LHCN-M2 (cell line): Measurements from ENCODE around the gene MED10. TPM values are rescaled to one million over a fixed set of nuclear protein-coding genes. Genes with fewer than 3 reads are reported as not detected.
A peak's percentile ranks its signal among the peaks of the same experiment; 100 is the strongest.

Experiments
- DNase-seq: peaks from one replicate; pipeline ENCODE4 v3.0.0-alpha.2; 2012; ENCODE audit warnings: low read depth
- total RNA-seq: library from RNA; depleted of rRNA; stranded (reverse); fragments of >200 nt; gene quantifications from 2 replicates; pipeline ENCODE4 v1.2.3, GENCODE V29; 2014; rRNA removed

Gene MED10
- total RNA-seq, 1 experiment from 2014 or later: 19.6 TPM

DNA sequence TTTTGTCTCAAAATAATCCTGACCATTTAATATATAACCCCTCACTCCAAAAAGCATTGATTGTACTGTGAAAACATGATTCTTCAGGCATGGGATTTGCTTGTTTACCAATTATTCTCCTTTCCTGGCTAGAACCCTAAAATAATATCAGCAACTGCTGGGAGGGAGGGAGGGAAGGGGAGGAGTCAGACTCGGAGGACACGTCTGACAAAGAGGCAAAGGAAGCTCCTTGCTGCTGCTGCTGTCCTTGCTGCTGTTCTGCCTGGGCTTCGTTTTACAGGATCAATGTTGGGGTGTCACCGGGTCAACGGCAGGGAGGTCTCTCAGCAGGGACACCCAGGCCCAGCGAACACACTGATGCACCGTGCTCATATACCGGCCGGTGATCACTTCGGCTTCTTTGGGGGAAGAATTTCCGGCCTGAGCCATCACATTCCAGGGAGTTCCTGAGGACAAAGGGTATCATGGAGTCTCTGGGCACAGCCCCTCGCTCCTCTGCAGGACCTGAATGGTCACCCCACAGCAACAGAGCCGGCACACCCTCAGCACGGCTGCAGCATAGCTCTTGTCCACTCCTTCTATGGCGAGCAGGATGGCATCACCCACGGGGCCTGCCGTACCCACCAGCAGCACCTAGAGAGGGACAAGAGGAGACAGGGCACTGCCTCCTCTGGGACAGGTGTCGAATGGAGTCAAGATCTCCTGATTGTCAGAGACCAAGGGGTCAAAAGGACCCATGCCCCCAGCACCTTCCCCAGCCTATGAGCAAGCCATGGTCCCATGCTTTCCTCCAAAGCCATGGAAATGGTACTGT is 27.9 kb downstream of the MED10 start:
- no peak for DNase-seq

DNA sequence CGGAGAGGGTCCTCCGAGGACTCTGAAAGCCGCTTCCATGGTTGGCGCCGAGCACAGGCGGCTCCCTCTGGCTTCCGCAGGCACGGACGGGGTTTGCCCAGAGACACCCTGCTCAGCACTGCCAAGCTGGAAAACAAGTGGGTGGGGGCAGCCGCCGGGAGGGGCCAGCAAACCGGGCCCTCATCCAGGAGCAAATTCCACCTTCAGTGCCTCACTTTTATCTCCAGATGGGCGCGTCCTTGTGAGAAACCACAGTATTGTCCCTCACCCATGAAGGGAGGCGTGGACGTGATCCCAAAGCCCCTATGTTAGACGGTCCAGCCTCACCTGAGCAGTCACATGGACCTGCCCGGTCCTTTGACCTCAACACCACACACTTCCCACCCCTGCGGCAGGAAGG is 29.0 kb downstream of the MED10 start:
- no peak for DNase-seq

DNA sequence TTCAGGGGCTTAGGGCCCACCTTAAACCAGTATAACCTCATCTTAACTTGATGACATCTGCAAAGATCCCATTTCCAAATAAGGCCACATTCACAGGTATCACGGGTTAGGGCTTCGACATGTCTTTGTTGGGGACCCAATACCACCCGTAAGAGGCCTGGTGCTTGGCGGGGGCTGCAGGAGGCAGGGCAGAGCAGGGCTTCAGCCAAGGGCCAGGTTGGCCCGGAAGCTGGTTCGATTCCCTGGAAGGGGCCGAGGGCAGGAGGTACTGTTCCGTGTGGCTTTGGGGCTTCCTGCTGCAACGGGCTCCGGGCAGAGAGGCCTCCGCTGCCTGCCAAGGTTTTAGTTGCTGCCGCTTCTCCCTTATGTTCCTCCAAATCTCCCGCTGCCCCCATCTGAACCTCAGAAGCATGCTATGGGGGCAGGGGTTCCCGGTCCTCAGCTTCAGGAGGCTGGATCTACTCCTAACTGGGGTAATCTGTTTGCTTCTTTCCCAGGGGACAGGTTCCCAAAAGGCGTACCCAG is 29.8 kb downstream of the MED10 start:
- DNase-seq: no peak

DNA sequence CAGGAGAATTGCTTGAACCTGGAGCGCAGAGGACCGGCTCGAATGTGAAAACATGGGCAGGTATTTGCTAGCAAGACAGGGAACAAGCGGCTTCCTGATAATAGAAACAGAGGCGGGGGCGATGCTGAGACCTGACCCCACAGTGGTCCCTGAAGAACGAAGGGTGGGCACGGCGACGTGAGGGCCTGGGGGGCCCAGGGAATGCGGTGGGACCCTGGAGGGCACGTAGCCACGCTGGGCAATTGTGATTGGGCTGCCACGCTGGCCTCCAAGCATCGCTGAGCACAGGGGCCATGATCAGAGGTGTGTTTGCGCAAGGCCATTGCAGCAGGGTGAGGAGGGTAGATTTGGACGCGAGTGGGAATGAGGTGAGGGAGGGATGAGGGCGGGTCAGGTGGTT is 30.7 kb downstream of the MED10 start:
- no peak for DNase-seq

DNA sequence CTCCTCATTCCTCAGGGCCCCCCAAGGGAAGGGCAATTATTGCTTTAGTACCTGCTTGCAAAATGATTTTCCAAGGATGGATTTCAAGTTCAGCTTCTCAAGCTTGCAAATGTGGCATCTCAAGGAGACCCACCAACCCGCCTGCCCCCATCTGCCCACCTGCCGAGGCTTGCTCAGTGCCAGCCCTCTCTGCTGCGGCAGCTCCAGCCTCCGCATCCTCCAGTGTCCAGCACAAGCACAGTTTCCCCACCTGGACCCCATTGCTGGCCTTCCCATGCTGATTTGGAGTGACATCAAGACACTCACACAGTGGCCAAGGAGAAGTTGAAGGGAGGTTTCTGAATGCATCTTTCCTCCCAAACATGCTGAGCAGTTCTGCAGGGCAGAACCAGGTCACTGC is 31.2 kb downstream of the MED10 start:
- DNase-seq: no peak

DNA sequence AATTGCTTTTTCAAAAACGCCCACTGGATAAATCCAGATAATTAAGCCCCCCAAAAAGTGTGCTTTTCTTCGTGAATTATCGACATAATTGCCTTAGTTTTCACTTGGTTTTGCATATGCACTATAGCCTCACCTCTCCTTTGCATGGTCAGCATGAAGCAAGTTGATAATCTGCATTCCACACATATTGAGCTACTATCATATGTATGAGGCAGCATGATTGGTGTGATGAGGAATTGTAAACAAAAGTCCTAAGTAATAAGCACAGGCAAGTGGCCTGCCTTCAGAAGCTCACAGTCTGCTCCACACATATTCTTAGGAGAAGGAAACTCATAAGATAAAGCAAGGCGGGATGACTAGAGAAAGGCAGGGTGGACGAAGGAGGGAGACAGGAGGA is 33.8 kb downstream of the MED10 start:
- DNase-seq: no peak

DNA sequence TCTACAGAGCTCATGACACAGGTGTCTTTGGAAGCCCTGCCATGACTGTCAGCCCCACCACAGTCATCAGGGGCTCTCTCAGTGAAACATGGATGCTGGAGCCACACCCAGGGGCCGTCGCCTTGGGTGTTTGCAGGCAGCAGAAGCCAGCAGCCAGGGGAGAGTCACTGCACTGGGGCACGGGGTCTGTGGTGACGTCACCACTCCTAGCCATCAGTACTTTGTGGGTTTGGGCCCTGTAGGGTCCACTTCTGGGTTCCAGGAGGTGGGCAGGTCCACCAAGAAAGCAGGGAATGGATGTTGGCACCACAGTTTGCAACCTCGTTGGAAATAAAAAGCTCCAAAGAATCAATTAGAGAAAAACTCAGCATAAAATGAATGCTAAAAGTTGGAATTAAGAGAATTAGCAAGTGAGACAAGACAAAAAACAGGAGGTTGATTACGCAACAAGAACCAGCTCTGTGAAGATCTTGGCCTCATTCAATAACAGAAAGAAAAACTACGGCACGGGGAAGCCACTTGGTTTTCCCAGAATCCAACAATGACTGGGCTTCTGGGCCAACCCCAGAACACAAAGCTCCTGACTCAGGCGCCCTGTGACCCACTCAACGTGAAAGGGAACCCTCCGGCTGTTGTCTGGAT is 34.3 kb downstream of the MED10 start:
- no peak for DNase-seq

DNA sequence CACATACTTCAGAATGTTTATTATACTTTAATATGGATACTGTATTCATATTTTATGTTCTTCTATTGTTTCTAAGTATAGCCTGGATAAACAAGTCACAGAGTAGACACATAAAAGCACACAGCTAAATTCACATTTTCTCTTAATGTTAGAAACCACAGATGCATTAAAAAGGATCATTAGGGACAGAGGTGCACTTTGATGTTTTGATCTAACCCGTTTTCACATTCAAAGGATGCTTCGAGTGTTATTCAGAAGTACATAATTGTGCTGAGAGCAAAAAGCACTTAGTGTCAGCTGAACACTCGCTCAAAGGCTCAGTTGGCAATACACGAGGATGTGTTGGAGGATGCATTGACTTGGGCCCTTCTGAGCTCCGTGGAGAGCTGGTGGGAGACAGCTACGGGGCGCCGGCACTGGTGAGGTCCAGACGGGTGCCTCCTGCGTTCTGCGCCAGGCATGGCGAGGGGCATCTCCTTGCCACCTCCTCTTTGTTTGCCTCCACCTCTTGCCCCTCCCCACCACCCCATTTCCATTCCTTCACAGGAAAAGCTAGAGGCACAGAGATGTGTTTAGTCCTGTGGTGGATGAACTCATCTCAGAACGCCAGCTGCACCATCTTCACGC is 35.5 kb downstream of the MED10 start:
- no peak for DNase-seq

DNA sequence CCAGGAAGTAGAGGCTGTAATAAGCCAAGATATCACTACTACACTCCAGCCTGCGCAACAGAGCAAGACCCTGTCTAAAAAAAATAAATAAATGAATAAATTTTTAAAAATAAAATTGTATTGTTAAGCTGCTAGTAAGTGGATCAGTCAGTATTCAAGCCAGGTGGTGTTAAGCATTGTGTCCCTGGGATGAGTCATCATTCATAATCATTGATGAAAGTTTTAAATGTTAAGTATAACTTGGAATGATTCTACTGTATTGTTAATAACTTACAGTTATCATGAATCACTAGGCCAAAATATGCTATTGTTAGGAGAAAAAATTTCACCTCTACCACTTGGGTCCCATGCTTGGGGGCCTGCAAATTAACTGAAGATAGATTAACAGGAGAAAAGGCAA is 38.2 kb downstream of the MED10 start:
- no peak for DNase-seq

DNA sequence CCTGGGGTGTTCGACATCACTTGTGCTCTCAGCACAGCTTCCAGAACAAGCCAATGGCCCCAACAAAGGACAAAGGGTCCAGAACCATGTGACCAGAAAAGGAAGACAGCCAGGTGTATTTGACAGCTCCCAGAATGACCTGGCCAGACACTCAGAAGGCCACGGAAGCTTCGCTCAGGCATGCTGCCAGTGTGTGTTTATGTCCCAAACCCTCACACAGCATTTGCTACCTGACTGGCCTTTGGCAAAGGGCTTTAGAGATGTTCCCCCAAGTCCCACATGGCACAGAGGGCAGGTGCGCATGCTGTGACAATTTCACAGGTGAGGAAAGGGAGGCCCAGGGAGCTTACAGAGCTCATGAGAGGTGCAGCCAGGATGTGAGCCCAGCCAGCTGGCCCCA is 39.5 kb downstream of the MED10 start:
- DNase-seq: no peak

DNA sequence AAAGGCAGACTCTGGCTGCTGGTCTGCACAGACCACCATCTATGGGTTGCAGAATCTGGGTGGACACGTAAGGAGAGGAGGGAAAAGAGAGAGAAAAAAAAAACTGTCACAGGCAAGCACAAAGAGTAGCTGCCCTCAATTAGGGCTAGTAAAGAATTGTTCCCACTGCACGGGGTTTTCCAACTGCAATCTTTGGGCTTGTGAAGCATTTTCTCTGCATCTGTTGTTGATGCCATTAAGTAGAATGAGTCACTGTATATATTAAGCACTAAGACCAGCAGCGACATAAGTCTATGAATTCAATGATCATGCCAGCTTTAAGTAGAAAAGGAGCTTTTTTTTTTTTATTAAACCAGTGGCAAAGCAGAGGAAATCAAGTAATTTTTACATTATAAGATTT is 40.2 kb downstream of the MED10 start:
- no peak for DNase-seq

DNA sequence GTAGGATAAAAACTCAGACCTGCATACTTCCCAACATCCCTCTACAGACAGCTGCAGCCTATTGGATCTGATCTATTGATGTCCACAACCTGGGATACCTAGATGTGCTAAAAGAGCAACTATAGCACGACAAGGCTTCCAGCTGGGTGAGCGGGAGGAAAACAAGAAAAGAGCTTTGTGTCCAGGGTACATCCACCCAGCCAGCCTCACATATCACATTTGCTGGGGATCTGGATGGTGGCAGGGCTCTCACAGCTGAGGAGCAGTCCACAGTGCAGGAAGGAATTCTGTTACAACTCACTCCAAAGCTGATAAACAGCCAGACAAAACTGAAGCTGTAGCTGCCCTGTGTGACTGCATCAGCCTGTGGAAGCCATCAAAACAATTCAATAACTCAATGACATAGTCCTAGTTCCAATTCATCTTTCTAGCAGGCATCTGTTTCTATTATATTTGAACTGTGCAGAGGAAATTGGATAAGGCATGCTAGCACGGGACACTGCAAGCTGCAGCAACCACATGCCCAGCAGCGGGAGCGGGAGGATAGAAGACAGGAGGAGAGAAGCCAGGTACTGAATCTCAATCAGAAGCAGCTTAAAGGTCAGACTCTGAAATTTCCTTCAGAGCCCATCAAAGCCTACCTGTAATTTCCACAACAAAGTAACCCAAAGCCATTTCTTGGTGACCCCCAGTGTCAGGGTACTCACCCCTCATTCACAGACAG is 45.0 kb downstream of the MED10 start:
- DNase-seq: no peak

DNA sequence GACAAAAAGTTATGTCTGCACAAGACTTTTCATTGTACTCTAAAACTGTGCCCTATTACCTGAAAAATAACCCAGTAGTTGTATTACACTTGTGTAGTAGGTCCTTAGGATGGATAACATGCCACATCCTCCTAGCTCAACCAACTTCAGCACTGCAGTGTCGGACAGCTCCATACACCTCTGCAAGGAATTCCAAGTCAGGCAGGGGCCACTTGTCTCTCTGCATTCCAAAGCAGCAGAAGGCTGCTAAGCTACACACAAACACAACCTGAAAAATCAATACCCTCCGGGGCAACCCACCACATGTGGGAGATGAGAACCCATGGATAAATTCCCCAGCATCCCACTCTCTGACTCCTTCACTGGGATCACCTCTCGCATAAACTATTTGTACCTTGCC is 50.2 kb downstream of the MED10 start:
- DNase-seq: peak; percentile 1

DNA sequence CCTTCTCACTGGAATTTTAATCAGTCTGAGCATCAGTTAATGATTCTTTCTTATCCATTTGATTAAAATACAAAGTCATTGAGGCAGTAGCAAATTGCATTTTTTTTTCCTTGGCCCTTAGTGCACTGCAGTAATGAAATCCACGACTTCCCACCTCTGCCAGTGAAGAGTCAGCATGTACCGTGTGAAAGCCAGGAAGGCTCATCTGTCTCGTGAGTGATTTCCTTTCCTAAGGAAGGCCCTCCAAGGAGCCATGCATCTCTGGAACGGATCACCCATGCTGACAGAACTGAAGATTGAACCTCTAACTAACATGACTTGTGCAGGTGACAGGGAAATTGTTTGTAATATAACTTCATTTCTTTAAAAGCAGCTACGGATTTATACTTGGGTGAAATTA is 51.6 kb downstream of the MED10 start:
- DNase-seq: no peak

DNA sequence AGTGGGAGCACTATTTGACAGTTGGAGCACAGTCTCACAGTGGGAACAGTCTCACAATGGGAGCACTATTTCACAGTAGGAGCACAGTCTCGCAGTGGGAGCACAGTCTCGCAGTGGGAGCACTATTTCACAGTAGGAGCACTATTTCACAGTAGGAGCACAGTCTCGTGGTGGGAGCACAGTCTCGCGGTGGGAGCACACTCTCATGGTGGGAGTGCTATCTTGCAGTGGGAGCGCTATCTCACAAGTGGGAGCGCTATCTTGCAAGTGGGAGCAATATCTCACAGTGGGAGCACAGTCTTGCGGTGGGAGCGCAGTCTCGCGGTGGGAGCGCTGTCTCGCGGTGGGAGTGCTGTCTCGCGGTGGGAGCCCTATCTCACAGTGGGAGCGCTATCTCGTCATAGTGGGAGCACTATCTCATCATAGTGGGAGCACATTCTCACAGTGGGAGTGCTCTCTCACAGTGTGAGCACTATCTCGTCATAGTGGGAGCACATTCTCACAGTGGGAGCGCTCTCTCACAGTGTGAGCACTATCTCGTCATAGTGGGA is 56.1 kb downstream of the MED10 start:
- DNase-seq: no peak

Other genes with a start within 250 kb of the MED10 start
- gene UBE2QL1, start 70.3 kb upstream of the MED10 start, total RNA-seq: not detected in 2 replicates